GM18951 (cell line): ENCODE measurements around the gene CACNA2D4.

Source experiments
- POLR2A ChIP-seq: IDR thresholded peaks from 4 replicates; pipeline ENCODE4 v1.6.1; 2011; ENCODE audit warnings: mild to moderate bottlenecking; ENCODE audit not compliant: insufficient read length, insufficient read depth; ENCODE audit errors: extremely low read depth
- in situ Hi-C: fragments of 300-500 bp; cut with MboI; formaldehyde crosslinking; loops from one replicate; pipeline ENCODE4 v1.12.0; 2022; ENCODE audit warnings: low sequenced_read_pairs, mixed read lengths, inconsistent platforms; ENCODE audit not compliant: unreplicated experiment

The CACNA2D4 gene

DNA sequence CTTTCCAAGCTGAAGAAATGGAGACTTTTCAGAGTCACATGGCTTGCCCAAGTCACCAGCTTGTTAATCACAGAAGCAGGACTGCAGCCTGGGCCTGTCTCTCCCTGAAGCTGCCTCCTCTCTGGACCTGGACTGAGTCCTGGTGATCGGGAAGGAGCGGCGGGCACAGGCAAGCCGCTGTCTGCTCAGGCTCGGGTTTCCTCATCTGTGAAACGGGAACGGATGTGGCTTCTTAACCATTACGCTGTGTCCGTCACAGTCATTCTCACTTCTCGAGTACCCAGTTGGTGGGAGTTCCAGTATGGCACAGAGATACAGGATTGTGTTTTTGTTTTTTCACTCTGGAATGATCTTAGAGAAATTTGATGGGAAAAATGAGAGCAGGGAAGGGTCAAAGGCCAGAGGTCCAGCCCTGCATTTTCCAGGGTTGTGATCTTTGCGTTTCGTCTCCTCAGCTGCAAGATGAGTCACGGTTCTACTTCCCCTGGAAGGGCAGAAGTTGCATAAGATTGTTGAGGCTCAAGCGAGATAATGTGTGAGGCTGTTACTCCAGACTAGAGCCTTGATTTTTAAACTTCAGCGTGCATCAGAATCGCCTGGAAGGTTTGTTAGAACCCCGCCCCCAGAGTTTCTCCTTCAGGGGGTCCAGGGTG lies 105.7 kb downstream of the CACNA2D4 start:
- in situ Hi-C loops, result loop anchor here (25.0 kb wide), 1 partner anchor 500 kb away; no protein-coding TSS in a partner anchor
- TF ChIP-seq POLR2A, result no peak

DNA sequence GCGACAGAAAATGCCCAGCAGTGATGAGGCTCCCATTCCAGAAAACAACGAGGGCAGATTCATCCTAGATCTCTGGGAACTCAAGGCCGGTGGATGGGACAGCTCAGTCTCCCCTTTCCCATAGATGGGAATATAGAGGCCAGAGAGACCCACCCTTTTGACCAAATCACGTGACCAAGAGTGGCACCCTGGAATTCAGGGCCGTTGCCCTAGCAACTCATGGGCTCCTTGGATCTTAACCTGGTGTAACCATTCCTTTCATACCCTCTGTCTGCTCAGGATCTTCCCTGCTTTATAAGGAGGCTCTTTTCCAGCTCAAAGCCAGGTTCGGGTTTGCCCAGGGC lies 106.5 kb downstream of the CACNA2D4 start:
- in situ Hi-C loops, result loop anchor here (25.0 kb wide), 1 partner anchor 500 kb away; no protein-coding TSS in a partner anchor
- TF ChIP-seq POLR2A, result no peak

GRCh38 chr12:1811281-1811947 lies 107.0 kb downstream of the CACNA2D4 start:
- in situ Hi-C loops, result loop anchor here (25.0 kb wide), 1 partner anchor 501 kb away; no protein-coding TSS in a partner anchor
- no peak for TF ChIP-seq POLR2A

- in situ Hi-C loops, result loop anchor here (25.0 kb wide), 1 partner anchor 501 kb away; no protein-coding TSS in a partner anchor
These were observed 107.5 kb downstream of the CACNA2D4 start for GRCh38 chr12:1810931-1811280.

GRCh38 chr12:1810201-1810930 lies 108.1 kb downstream of the CACNA2D4 start:
- TF ChIP-seq POLR2A, result no peak
- in situ Hi-C loops, result loop anchor here (25.0 kb wide), 1 partner anchor 502 kb away; no protein-coding TSS in a partner anchor

More at GRCh38 chr12:1810931-1811280, 107.5 kb downstream of the CACNA2D4 start:
- TF ChIP-seq POLR2A, result no peak

GRCh38 chr12:1809591-1810190 lies 108.8 kb downstream of the CACNA2D4 start:
- TF ChIP-seq POLR2A, result no peak
- in situ Hi-C loops, result loop anchor here (25.0 kb wide), 1 partner anchor 503 kb away; no protein-coding TSS in a partner anchor

- in situ Hi-C loops, result loop anchor here (25.0 kb wide), 1 partner anchor 503 kb away; no protein-coding TSS in a partner anchor
- no peak for TF ChIP-seq POLR2A
These were observed 109.5 kb downstream of the CACNA2D4 start for GRCh38 chr12:1808798-1809480.

GRCh38 chr12:1808036-1808797 lies 110.2 kb downstream of the CACNA2D4 start:
- in situ Hi-C loops, result loop anchor here (25.0 kb wide), 1 partner anchor 504 kb away; no protein-coding TSS in a partner anchor
- no peak for TF ChIP-seq POLR2A

- no peak for TF ChIP-seq POLR2A
- in situ Hi-C loops, result loop anchor here (25.0 kb wide), 1 partner anchor 505 kb away; no protein-coding TSS in a partner anchor
These were observed 111.2 kb downstream of the CACNA2D4 start for GRCh38 chr12:1807087-1807860.

- no peak for TF ChIP-seq POLR2A
- in situ Hi-C loops, result loop anchor here (25.0 kb wide), 1 partner anchor 506 kb away; no protein-coding TSS in a partner anchor
These were observed 112.0 kb downstream of the CACNA2D4 start for GRCh38 chr12:1806301-1807086.

GRCh38 chr12:1805441-1806081 lies 112.9 kb downstream of the CACNA2D4 start:
- in situ Hi-C loops, result loop anchor here (25.0 kb wide), 1 partner anchor 507 kb away; no protein-coding TSS in a partner anchor

More at GRCh38 chr12:1805441-1806081, 112.9 kb downstream of the CACNA2D4 start:
- TF ChIP-seq POLR2A, result no peak
